ENCODE results near the gene MUC6. TPM values are rescaled to one million over a fixed set of nuclear protein-coding genes. Genes with fewer than 3 reads are reported as not detected.

Gene MUC6
- total RNA-seq, 1 donor = under 0.01 TPM

DNA sequence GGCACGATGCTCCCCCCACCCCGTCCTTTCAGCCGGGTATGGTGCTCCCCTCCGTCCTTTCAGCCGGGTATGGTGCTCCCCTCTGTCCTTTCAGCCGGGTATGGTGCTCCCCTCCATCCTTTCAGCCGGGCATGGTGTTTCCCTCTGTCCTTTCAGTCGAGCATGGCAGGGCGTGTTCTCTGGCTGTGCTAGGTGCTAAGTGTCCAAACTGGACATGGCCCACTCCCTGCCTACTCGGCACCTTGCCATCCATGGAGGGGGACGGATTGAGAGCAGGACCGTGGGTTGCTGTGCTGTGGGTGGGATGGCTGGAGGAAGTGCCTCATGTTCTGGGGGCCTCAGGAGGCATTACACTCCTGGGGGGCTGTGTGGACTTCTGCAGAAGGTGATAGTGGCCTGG, 45.5 kb downstream of the MUC6 start:
- Histone ChIP-seq H3K4me3 (ENCODE audit: low read length) (no peak overlapping the region), H3K4me1 (ENCODE audit: insufficient read depth, low read length) (no peaks in the 10 kb centered on the region), H3K9me3 (ENCODE audit: low read depth, low read length) (no peaks in the 10 kb centered on the region)

DNA sequence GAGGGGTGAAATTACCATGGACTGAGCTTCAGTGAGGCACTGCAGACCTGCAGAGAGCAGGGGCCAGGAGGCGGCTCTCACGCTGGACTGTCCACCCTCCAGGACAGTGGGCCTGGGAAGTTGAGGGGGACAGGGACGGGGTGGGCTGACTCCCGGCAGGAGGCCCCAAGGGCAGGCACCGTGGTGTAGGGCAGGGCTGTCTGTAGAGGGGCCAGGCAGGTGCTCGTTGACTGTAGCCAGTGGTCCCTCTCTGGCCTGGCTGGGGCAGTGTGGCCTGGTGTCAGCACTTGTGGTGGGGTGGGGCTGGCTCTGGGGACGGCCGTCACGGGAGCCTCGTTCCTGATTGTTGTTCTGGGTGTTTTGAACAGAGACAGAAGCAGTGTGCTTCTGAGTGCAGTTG, 46.4 kb downstream of the MUC6 start:
- Histone ChIP-seq H3K27me3 (ENCODE audit: insufficient read depth, low read length) (no peaks in the 10 kb centered on the region), H3K4me3 (ENCODE audit: low read length) (no peak overlapping the region), H3K9me3 (ENCODE audit: low read depth, low read length) (no peaks in the 10 kb centered on the region)

More for the DNA sequence above, 45.5 kb downstream of the MUC6 start:
- H3K27me3 ChIP-seq (ENCODE audit: insufficient read depth, low read length) = no peaks in the 10 kb centered on the region

DNA sequence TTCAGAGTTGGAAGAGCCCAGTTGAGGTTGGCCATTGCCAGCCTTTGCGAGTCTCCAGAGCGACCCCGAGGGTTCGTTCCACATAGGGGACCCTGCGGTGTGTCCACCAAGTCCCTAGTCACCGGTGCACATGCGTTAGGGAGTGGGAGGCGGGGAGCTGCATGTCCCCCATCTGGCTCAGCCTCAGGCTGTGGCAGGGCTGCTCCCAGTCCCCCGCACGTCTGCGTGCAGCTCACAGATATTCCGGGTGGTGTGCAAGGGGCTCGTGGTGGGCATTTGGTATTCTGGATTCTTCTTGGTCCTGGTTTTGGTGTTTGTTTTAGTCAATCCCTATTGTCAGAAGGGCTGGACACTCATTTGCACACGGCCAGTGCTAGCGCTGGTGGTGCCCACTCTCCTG, 48.8 kb downstream of the MUC6 start:
- no peaks in the 10 kb centered on the region for H3K27me3 ChIP-seq (ENCODE audit: insufficient read depth, low read length)
- H3K4me3 ChIP-seq (ENCODE audit: low read length) = no peak overlapping the region
- no peaks in the 10 kb centered on the region for H3K4me1 ChIP-seq (ENCODE audit: insufficient read depth, low read length)
- no peaks in the 10 kb centered on the region for H3K9me3 ChIP-seq (ENCODE audit: low read depth, low read length)

More for the DNA sequence above, 46.4 kb downstream of the MUC6 start:
- H3K4me1 ChIP-seq (ENCODE audit: insufficient read depth, low read length) = no peaks in the 10 kb centered on the region

DNA sequence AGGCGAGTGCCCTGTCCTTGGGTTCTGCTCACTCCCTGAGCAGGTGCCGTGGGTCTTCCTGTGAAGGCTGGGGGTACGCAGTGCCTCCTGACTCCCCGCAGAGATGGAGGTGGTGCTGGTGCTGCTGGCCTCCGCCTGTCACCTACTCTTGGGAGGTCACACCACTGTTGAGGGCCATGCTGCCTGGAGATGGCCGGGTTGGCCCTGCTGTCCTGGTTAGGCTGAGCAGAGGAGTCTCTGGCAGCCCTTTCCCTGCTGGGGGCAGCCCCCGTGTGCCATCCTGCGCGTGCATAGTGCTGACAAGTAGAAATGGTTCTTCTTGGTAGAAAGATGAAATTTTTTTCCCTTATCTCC, 49.6 kb downstream of the MUC6 start:
- Histone ChIP-seq H3K4me1 (ENCODE audit: insufficient read depth, low read length) (no peaks in the 10 kb centered on the region), H3K9me3 (ENCODE audit: low read depth, low read length) (no peaks in the 10 kb centered on the region), H3K4me3 (ENCODE audit: low read length) (no peak overlapping the region), H3K27me3 (ENCODE audit: insufficient read depth, low read length) (no peaks in the 10 kb centered on the region)

DNA sequence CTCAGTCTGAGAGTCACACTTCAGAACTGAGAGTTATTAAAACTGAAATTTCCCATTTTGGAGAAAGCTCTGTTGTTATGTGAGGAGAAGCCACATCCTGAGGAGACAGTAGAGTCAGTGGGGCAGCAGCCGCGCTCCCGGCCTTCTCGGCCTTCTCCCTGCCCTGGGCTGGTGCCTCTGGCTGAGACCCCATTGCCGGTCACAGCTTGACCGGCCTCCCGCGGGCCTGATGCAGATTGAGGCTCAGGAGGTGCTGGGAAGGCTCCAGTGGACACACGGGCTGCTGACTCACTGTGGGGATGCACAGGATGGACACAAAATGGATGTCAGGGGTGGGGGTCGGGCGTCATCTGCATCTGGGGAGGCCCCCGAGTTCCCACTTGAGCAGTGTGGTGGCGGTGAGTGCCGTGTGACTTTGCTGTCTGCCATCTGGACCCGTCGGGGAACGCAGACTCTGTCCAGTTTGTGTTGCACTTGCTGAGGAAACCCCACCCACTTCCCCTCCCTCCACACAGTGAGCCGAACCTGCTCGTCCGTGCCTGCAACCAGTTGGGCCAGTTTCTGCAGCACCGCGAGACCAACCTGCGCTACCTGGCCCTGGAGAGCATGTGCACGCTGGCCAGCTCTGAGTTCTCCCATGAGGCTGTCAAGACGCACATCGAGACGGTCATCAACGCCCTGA, 50.1 kb downstream of the MUC6 start:
- H3K4me1 ChIP-seq (ENCODE audit: insufficient read depth, low read length) = no peaks in the 10 kb centered on the region
- H3K4me3 ChIP-seq (ENCODE audit: low read length) = no peak overlapping the region
- no peaks in the 10 kb centered on the region for H3K9me3 ChIP-seq (ENCODE audit: low read depth, low read length)
- no peaks in the 10 kb centered on the region for H3K27me3 ChIP-seq (ENCODE audit: insufficient read depth, low read length)

DNA sequence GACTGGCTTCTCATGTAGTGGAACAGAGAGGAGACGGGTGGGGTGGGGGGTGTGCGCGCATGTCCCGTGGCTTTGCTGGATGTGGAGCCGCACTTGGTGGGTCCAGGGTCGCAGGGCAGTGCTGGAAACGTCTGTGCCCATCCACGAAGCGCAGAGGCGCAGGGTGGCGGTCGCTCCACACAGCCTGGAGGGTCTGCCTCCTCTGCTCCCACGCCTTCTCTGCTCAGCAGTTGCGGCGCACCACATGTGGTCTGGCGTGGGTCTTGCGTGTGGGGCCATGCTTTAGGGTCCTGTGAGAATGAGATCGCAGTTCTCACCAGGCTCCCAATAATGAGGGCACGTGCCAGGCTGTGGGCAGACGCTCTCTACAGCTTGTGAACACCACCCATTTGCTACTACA, 50.7 kb downstream of the MUC6 start:
- Histone ChIP-seq H3K4me3 (ENCODE audit: low read length) (no peak overlapping the region), H3K27me3 (ENCODE audit: insufficient read depth, low read length) (no peaks in the 10 kb centered on the region), H3K9me3 (ENCODE audit: low read depth, low read length) (no peaks in the 10 kb centered on the region), H3K4me1 (ENCODE audit: insufficient read depth, low read length) (no peaks in the 10 kb centered on the region)

DNA sequence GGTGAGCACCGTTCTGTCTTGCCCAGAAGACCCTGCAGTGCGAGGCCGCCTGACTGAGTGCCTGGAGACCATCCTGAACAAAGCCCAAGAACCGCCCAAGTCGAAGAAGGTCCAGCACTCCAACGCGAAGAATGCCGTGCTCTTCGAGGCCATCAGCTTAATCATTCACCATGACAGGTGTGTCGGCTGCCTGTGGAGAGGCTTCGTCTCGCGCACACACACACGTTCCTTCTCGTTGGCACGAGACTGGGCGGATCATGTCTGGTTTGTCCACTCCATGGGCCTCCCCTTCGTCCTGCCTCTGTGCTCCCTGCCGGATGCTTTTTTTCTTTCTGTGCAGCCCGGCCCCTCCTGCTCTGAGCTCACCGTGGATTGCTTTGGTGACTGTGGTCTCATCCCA, 51.1 kb downstream of the MUC6 start:
- no peaks in the 10 kb centered on the region for H3K27me3 ChIP-seq (ENCODE audit: insufficient read depth, low read length)
- no peak overlapping the region for H3K4me3 ChIP-seq (ENCODE audit: low read length)
- H3K9me3 ChIP-seq (ENCODE audit: low read depth, low read length) = no peaks in the 10 kb centered on the region
- H3K4me1 ChIP-seq (ENCODE audit: insufficient read depth, low read length) = no peaks in the 10 kb centered on the region

DNA sequence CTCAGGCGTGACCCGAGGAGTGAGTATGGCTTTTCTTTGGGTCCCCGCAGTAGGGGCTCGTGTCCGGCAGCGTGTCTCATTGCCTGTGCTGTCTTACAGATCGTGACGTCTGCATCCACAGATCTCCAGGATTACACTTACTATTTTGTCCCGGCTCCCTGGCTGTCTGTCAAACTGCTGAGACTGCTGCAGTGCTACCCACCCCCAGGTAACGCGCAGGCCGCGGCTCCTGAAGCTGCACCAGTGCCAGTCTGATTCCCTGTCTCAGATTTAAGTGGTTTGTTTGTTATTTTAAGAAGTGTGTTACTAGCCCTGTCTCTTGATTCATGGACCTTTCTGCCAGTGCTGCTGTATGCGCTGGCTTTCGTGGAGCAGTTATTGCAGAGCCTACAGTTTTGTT, 52.0 kb downstream of the MUC6 start:
- Histone ChIP-seq H3K4me3 (ENCODE audit: low read length) (no peak overlapping the region), H3K9me3 (ENCODE audit: low read depth, low read length) (no peaks in the 10 kb centered on the region), H3K27me3 (ENCODE audit: insufficient read depth, low read length) (no peaks in the 10 kb centered on the region)

DNA sequence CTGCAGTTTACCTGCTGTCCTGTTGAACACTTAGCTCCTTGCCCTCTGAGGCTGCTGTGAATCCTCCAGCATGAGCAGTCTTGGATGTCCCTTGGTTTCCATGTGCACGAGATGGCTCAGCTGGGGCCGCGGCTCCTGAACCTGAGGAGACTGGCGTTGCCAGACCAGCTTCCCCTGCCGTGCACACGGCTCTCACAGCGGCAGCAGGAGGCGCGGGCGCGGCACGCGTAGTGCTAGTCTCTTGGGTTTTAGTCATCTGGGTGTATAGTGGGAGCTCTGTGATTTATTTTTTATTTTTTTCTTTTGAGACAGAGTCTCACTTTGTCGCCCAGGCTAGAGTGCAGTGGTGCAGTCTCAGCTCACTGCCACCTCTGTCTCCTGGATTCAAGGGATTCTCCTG, 54.8 kb downstream of the MUC6 start:
- H3K4me1 ChIP-seq (ENCODE audit: insufficient read depth, low read length) = no peaks in the 10 kb centered on the region
- H3K4me3 ChIP-seq (ENCODE audit: low read length) = no peak overlapping the region
- H3K27me3 ChIP-seq (ENCODE audit: insufficient read depth, low read length) = no peaks in the 10 kb centered on the region

More for the DNA sequence above, 52.0 kb downstream of the MUC6 start:
- H3K4me1 ChIP-seq (ENCODE audit: insufficient read depth, low read length) = no peaks in the 10 kb centered on the region

DNA sequence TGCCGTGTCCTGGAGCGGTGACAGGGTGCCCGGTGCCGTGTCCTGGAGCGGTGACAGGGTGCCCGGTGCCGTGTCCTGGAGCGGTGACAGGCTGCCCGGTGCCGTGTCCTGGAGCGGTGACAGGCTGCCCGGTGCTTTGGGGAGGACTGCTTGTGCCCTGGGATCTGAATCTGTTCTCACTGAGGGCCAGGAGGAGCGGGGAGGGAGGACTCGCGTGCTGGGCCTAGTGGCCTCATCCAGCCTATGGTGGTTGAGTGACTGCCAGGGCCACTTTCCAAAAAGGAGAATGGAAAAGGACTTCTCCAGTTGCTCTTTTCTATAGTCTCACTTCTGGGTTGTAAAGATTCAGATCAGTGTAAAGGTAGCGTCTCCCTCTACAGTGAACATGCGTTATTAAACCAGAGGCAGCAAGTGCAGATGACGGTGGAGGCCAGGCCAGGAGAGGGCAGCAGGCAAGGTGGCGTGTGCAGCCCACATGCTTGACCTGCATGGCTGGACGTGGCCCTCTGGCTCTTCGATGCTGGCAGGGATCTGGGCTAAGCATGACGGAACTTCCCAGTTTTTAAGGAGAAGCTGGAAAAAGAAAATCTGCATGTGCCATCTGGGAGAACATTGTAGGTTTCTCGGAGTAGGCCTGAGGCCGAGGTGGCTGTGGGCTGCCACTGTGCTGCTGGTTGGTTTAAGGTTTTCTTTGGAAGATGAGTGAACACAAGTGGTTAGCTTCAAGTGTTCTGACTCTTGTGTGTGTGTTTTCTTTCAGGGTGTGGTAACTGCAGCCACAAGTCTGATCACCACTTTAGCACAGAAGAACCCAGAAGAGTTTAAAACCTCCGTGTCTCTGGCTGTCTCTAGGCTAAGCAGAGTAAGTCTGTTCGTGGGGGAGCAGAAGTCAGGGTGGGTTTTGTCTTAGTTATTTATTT, 55.8 kb downstream of the MUC6 start:
- no peaks in the 10 kb centered on the region for H3K9me3 ChIP-seq (ENCODE audit: low read depth, low read length)
- no peaks in the 10 kb centered on the region for H3K27me3 ChIP-seq (ENCODE audit: insufficient read depth, low read length)
- no peaks in the 10 kb centered on the region for H3K4me1 ChIP-seq (ENCODE audit: insufficient read depth, low read length)
- H3K4me3 ChIP-seq (ENCODE audit: low read length) = no peak overlapping the region

More for the DNA sequence above, 54.8 kb downstream of the MUC6 start:
- no peaks in the 10 kb centered on the region for H3K9me3 ChIP-seq (ENCODE audit: low read depth, low read length)

DNA sequence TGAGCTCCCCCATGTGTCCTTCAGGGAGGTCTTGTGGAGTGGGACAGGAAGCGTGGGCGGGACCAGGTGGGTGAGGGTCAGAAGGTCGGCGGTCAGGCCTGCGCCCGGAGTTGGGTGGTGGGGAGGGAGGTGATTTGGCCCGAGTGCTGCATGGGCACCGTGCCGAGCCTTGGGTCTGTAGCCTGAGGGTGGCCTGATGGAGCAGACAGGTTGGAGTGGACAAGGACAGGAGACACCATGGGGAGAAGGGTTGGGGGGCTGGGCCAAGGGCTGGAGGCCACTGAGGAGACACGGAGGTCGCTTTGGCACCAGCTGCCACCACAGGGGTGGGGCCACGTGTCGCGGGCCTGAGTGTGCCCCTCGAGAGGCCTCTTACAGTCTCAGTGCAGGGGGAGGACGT, 57.7 kb downstream of the MUC6 start:
- Histone ChIP-seq H3K27me3 (ENCODE audit: insufficient read depth, low read length) (no peaks in the 10 kb centered on the region), H3K4me3 (ENCODE audit: low read length) (no peak overlapping the region), H3K9me3 (ENCODE audit: low read depth, low read length) (no peaks in the 10 kb centered on the region), H3K4me1 (ENCODE audit: insufficient read depth, low read length) (no peaks in the 10 kb centered on the region)

DNA sequence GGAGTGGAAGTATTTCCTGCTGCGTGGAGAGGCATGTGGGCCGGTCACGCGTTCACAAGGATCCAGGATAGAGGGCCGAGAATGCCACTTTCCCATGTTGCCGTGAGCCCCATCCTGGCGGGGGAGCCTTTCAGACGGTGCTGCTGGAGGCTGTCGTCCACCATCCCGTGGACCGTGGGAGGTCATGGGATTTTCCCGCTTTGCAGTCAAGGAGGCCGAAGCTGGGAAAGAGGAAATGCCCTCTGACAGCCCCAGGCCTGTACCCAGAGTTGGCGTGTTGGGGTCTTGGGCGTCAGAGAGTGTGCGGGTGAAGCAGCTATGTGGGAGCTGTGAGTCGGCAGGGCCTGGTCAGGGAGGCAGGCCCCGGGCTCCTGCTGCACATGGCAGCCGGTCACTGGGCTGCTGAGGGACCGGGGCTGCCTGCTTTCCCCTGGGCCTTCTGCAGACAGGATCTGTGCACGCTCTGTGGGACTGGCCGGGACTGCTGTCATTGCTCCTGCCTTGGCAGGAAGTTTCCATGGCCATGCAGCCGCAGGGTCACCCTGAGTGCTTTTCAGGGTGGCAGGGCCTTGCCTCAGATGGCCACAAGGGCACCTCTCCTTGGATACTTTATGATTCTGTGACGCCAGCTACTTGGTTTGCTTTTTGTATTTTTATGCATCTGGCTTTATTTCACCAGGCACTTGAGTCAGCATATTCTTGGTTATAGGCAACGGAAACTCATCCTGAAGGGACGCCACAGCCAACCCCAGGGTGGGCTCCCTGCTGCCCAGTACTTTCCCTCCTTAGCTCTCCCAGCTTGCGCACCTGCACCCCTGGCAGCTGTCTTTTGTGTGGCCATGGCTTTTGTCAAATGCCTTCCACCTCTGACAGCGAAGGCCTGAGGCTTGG, 58.4 kb downstream of the MUC6 start:
- H3K4me1 ChIP-seq (ENCODE audit: insufficient read depth, low read length) = no peaks in the 10 kb centered on the region
- H3K27me3 ChIP-seq (ENCODE audit: insufficient read depth, low read length) = no peaks in the 10 kb centered on the region
- no peak overlapping the region for H3K4me3 ChIP-seq (ENCODE audit: low read length)
- no peaks in the 10 kb centered on the region for H3K9me3 ChIP-seq (ENCODE audit: low read depth, low read length)

DNA sequence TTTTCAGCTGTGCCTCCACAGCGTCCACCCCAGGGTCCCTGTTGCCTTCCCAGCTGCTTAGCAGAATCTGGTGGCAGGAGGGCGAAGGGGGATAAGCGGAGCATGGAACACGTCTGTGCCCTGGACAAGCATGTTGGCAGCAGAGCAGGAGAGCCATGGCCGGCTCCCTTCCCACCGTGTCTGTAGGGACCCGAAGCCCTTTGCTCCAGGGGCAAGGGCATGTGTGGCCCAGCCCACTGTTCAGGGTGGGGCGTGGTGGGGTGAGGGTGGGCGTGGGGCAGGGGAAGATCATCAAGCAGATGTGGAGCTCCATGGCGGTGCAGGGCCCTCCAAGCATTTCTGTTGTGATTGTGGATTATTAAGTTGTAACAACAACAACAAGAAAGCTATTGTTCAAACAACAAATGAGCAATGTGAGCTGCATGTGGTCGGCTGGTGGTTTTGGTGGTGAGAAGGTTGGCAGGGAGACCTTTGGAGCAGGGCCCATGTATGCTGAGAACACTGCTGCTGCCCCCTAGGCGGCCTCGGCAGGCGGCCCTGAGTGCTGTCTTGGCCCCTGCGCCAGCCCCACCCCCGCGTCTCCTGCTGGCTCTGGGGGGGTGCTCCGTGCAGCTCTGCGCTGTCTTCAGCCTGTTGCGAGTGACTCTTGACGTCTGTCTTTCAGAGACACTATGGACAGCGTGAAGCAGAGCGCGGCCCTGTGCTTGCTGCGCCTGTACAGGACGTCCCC, 59.9 kb downstream of the MUC6 start:
- no peaks in the 10 kb centered on the region for H3K9me3 ChIP-seq (ENCODE audit: low read depth, low read length)
- H3K4me3 ChIP-seq (ENCODE audit: low read length) = no peak overlapping the region
- no peaks in the 10 kb centered on the region for H3K4me1 ChIP-seq (ENCODE audit: insufficient read depth, low read length)
- H3K27me3 ChIP-seq (ENCODE audit: insufficient read depth, low read length) = no peaks in the 10 kb centered on the region

DNA sequence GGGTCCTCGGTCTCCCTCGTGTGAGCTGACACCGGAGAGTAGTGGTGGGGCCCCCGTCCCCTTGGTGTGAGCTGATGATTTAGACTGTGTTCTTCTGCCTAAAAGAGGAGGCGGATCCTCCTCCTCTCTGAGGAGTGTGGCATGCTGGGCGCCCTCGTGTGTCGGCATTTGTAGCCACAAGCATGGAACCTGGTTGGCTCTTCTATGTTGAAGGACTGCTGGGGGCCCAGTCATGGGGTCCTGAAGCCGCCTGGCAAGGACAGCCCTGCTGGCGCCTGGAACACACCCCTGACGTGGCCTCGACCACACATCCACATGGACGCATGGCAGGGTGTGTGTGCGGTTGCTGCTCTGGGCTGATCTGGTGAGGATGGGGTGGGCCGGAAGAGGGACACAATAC, 60.7 kb downstream of the MUC6 start:
- Histone ChIP-seq H3K4me1 (ENCODE audit: insufficient read depth, low read length) (peaks cover 5% of the 10 kb centered on the region), H3K4me3 (ENCODE audit: low read length) (no peak overlapping the region), H3K27me3 (ENCODE audit: insufficient read depth, low read length) (no peaks in the 10 kb centered on the region), H3K9me3 (ENCODE audit: low read depth, low read length) (no peaks in the 10 kb centered on the region)

Data from mononuclear cell (primary cell).